Stomach smooth muscle (tissue), 2 donors: ENCODE data around the gene LIMS2.

Source experiments
- H3K27ac ChIP-seq: one replicate; pipeline ENCODE4 v1.7.0; 2013; ENCODE audit warnings: mild to moderate bottlenecking, low read length, inconsistent platforms
- H3K27me3 ChIP-seq, 2 donors: one replicate each; pipeline ENCODE4 v1.7.0; 2013; ENCODE audit warnings: low read length in 2 of 2; ENCODE audit not compliant: insufficient read depth in 2 of 2, control insufficient read depth in 1 of 2
- H3K36me3 ChIP-seq, 2 donors: one replicate each; pipeline ENCODE4 v1.7.0; 2013; ENCODE audit warnings: low read length in 2 of 2; ENCODE audit not compliant: control insufficient read depth in 2 of 2, insufficient read depth in 2 of 2
- H3K4me1 ChIP-seq: one replicate; pipeline ENCODE4 v1.7.0; 2013; ENCODE audit warnings: low read length; ENCODE audit not compliant: control insufficient read depth, insufficient read depth
- H3K4me3 ChIP-seq, 2 donors: one replicate each; pipeline ENCODE4 v1.7.0; 2013; ENCODE audit warnings: low read length in 2 of 2
- H3K9ac ChIP-seq, 2 donors: one replicate each; pipeline ENCODE4 v1.7.0; 2013; ENCODE audit warnings: low read length in 2 of 2, mild to moderate bottlenecking in 1 of 2
- H3K9me3 ChIP-seq, 2 donors: one replicate each; pipeline ENCODE4 v1.7.0; 2013; ENCODE audit warnings: low read length in 2 of 2; ENCODE audit not compliant: control insufficient read depth in 2 of 2
- donor health status: healthy.
- donor health status: Pancreatic carcinoma.

Gene LIMS2

GRCh38 chr2:127590386-127591190, 84.7 kb downstream of the LIMS2 start:
- H3K36me3 ChIP-seq = no peaks in the 10 kb centered on the region
- H3K27ac ChIP-seq = no peak overlapping the region
- no peaks in the 10 kb centered on the region for H3K27me3 ChIP-seq
- H3K4me1 ChIP-seq = peaks cover 2% of the 10 kb centered on the region
- H3K9ac ChIP-seq = no peak overlapping the region
- H3K4me3 ChIP-seq = no peak overlapping the region
- no peaks in the 10 kb centered on the region for H3K9me3 ChIP-seq

- no peak overlapping the region for H3K27ac ChIP-seq
- H3K9me3 ChIP-seq = no peaks in the 10 kb centered on the region
- H3K27me3 ChIP-seq = no peaks in the 10 kb centered on the region
- no peak overlapping the region for H3K9ac ChIP-seq
- H3K4me1 ChIP-seq = peaks cover 2% of the 10 kb centered on the region
- no peaks in the 10 kb centered on the region for H3K36me3 ChIP-seq
- no peak overlapping the region for H3K4me3 ChIP-seq
Observed at GRCh38 chr2:127589841-127590240, 85.5 kb downstream of the LIMS2 start.

- Histone ChIP-seq H3K27me3 (no peaks in the 10 kb centered on the region), H3K27ac (no peak overlapping the region), H3K9me3 (no peaks in the 10 kb centered on the region), H3K9ac (no peak overlapping the region), H3K4me3 (no peak overlapping the region), H3K36me3 (no peaks in the 10 kb centered on the region), H3K4me1 (peaks cover 2% of the 10 kb centered on the region)
Observed at GRCh38 chr2:127589358-127589757, 86.0 kb downstream of the LIMS2 start.
